GM19238 (cell line): Measurements from ENCODE around the gene CBFA2T2.
"Not testable (repeated sequence)": the region's sequence is repeated elsewhere in the genome, so short reads cannot be mapped to it uniquely, and the experiment has no call there.

Experiments
- DNase-seq: peaks from one replicate; pipeline ENCODE4 v3.0.0; 2011; ENCODE audit warnings: low spot score; ENCODE audit not compliant: insufficient read length

Gene CBFA2T2

GRCh38 chr20:33490023-33490933, at the start of gene CBFA2T2:
TSS of gene CBFA2T2 (plus strand) at chr20:33490096. CDS start at chr20:33490268, 172 bp downstream.
- DNase-seq: no peak

- DNase-seq: not testable (repeated sequence)
Measured at GRCh38 chr20:33440562-33440961, 49.3 kb upstream of the CBFA2T2 start.

GRCh38 chr20:33441142-33441955, 48.5 kb upstream of the CBFA2T2 start:
- DNase-seq: no peak

GRCh38 chr20:33442136-33443005, 47.5 kb upstream of the CBFA2T2 start:
- no peak for DNase-seq

GRCh38 chr20:33443006-33443511, 46.8 kb upstream of the CBFA2T2 start:
- no peak for DNase-seq

GRCh38 chr20:33443512-33444239, 46.2 kb upstream of the CBFA2T2 start, which contains the start of gene SNTA1:
TSS of gene SNTA1 (minus strand) at chr20:33443763. CDS start at chr20:33443620, 143 bp downstream.
- DNase-seq: peak; percentile 91

GRCh38 chr20:33444797-33445560, 44.9 kb upstream of the CBFA2T2 start:
- DNase-seq: no peak

GRCh38 chr20:33445881-33446625, 43.8 kb upstream of the CBFA2T2 start:
- no peak for DNase-seq

- no peak for DNase-seq
Measured at GRCh38 chr20:33450867-33451266, 39.0 kb upstream of the CBFA2T2 start.

GRCh38 chr20:33456916-33457642, 32.8 kb upstream of the CBFA2T2 start:
- peak; percentile 71 for DNase-seq

GRCh38 chr20:33459599-33459998, 30.3 kb upstream of the CBFA2T2 start:
- no peak for DNase-seq

- DNase-seq: no peak
Measured at GRCh38 chr20:33460711-33461110, 29.2 kb upstream of the CBFA2T2 start.

- no peak for DNase-seq
Measured at GRCh38 chr20:33463332-33464101, 26.4 kb upstream of the CBFA2T2 start.

- DNase-seq: not testable (repeated sequence)
Measured at GRCh38 chr20:33464759-33465158, 25.1 kb upstream of the CBFA2T2 start.

GRCh38 chr20:33465481-33466302, 24.2 kb upstream of the CBFA2T2 start:
- no peak for DNase-seq

GRCh38 chr20:33466303-33466646, 23.6 kb upstream of the CBFA2T2 start:
- DNase-seq: no peak

- no peak for DNase-seq
Measured at GRCh38 chr20:33470457-33470856, 19.4 kb upstream of the CBFA2T2 start.
